GM08714 (cell line): ENCODE measurements around the gene PUM1.

Source experiments
- H3K4me3 ChIP-seq: fragments of 200-500 bp; sonication (Bioruptor generic); 2 replicates; pipeline ENCODE4 v1.5.1; 2014; ENCODE audit warnings: mild to moderate bottlenecking, low read length, inconsistent platforms
- ZNF274 ChIP-seq: IDR thresholded peaks from 2 replicates; pipeline ENCODE4 v1.6.1; 2012; ENCODE audit warnings: mild to moderate bottlenecking, low read depth, low read length

Gene PUM1

GRCh38 chr1:31027693-31028526 is 37.6 kb downstream of the PUM1 start:
- no peak for TF ChIP-seq ZNF274
- no peak overlapping the region for H3K4me3 ChIP-seq

- H3K4me3 ChIP-seq = no peak overlapping the region
- no peak for TF ChIP-seq ZNF274
These were observed 43.3 kb downstream of the PUM1 start for GRCh38 chr1:31022259-31022658.

- H3K4me3 ChIP-seq = no peak overlapping the region
- no peak for TF ChIP-seq ZNF274
These were observed 45.3 kb downstream of the PUM1 start for GRCh38 chr1:31020007-31020790.

- no peak for TF ChIP-seq ZNF274
- no peak overlapping the region for H3K4me3 ChIP-seq
These were observed 46.1 kb downstream of the PUM1 start for GRCh38 chr1:31019401-31019800.

- no peak overlapping the region for H3K4me3 ChIP-seq
- no peak for TF ChIP-seq ZNF274
These were observed 48.6 kb downstream of the PUM1 start for GRCh38 chr1:31016868-31017267.

GRCh38 chr1:31013187-31013864 is 52.2 kb downstream of the PUM1 start:
- no peak overlapping the region for H3K4me3 ChIP-seq

GRCh38 chr1:31012210-31012924 is 53.1 kb downstream of the PUM1 start:
- TF ChIP-seq ZNF274 = no peak
- H3K4me3 ChIP-seq = no peak overlapping the region

More at GRCh38 chr1:31013187-31013864, 52.2 kb downstream of the PUM1 start:
- TF ChIP-seq ZNF274 = no peak

- H3K4me3 ChIP-seq = no peak overlapping the region
- no peak for TF ChIP-seq ZNF274
These were observed 53.8 kb downstream of the PUM1 start for GRCh38 chr1:31011719-31012118.

GRCh38 chr1:31010086-31010989 is 55.2 kb downstream of the PUM1 start:
- no peak for TF ChIP-seq ZNF274
- H3K4me3 ChIP-seq = no peak overlapping the region

GRCh38 chr1:31007462-31007991 is 58.0 kb downstream of the PUM1 start:
- no peak overlapping the region for H3K4me3 ChIP-seq
- TF ChIP-seq ZNF274 = no peak

- no peak for TF ChIP-seq ZNF274
- no peak overlapping the region for H3K4me3 ChIP-seq
These were observed 58.8 kb downstream of the PUM1 start for GRCh38 chr1:31006747-31007146.

- no peak overlapping the region for H3K4me3 ChIP-seq
- TF ChIP-seq ZNF274 = no peak
These were observed 59.8 kb downstream of the PUM1 start for GRCh38 chr1:31005617-31006166.
